ENCODE measurements around the gene SYNE4. TPM values are rescaled to one million over a fixed set of nuclear protein-coding genes. Genes with fewer than 3 reads are reported as not detected.

SYNE4 gene
- total and polyA plus RNA-seq, 2 of the 13 experiments (the other 11 are each of a cell fraction or from before 2014, with no cell fraction given) = 13.7 to 23.0 TPM

- TF ChIP-seq HOMEZ (CRISPR knock-in tag; IDR thresholded peaks at IDR 0.05; ENCODE audit: low read depth) (no peak), TBX2 (CRISPR knock-in tag; IDR thresholded peaks at IDR 0.05; ENCODE audit: borderline replicate concordance) (peak; percentile 55), BRCA1 (CRISPR knock-in tag; IDR thresholded peaks at IDR 0.05) (no peak), HOXA3 (CRISPR knock-in tag; IDR thresholded peaks at IDR 0.05) (peak; percentile 38; the same call in 1 of the 2 replicates), JUN (CRISPR knock-in tag; IDR thresholded peaks at IDR 0.05) (no peak), KLF11 (CRISPR knock-in tag; IDR thresholded peaks at IDR 0.05) (peak; percentile 41; the same call in 1 of the 2 replicates), ZNF687 (CRISPR knock-in tag; IDR thresholded peaks at IDR 0.05) (peak; percentile 78), ZFP36 (IDR thresholded peaks at IDR 0.05; ENCODE audit: borderline replicate concordance, low read depth, low read length, partially characterized antibody) (no peak), ZNF576 (CRISPR knock-in tag; IDR thresholded peaks at IDR 0.05) (no peak), ZNF124 (CRISPR knock-in tag; IDR thresholded peaks at IDR 0.05) (no peak), PRMT3 (CRISPR knock-in tag; IDR thresholded peaks at IDR 0.05; ENCODE audit: borderline replicate concordance, low read depth) (no peak), ZNF503 (CRISPR knock-in tag; IDR thresholded peaks at IDR 0.05) (no peak), SAP130 (CRISPR knock-in tag; IDR thresholded peaks at IDR 0.05; ENCODE audit: low read depth) (peak; percentile 94), ZBTB46 (CRISPR knock-in tag; IDR thresholded peaks at IDR 0.05; ENCODE audit: borderline replicate concordance) (no peak), ONECUT2 (CRISPR knock-in tag; IDR thresholded peaks at IDR 0.05) (no peak), HNRNPLL (IDR thresholded peaks at IDR 0.05; ENCODE audit: low read depth, low read length, poor library complexity, severe bottlenecking) (peak; percentile 54), SIN3B (IDR thresholded peaks at IDR 0.05; ENCODE audit: low read length) (peak; percentile 68), NFE2L1 (CRISPR knock-in tag; IDR thresholded peaks at IDR 0.05; ENCODE audit: borderline replicate concordance) (no peak), ZBTB42 (CRISPR knock-in tag; IDR thresholded peaks at IDR 0.05) (no peak), FOXA3 (CRISPR knock-in tag; IDR thresholded peaks at IDR 0.05) (no peak)
Measured at GRCh38 chr19:36014012-36014924, 5.7 kb upstream of the SYNE4 start, which contains the start of gene ALKBH6 (continued).

Measured in HepG2 (cell line).